GM21786 (cell line): ENCODE measurements around the gene BRD1.
"Not testable (repeated sequence)": the region's sequence is repeated elsewhere in the genome, so short reads cannot be mapped to it uniquely, and the experiment has no call there.

Experiments used
- ATAC-seq: cut with Tn5 transposase; IDR thresholded peaks from one replicate; pipeline ENCODE4 v1.9.1; 2021; ENCODE audit not compliant: unreplicated experiment

The BRD1 gene

DNA sequence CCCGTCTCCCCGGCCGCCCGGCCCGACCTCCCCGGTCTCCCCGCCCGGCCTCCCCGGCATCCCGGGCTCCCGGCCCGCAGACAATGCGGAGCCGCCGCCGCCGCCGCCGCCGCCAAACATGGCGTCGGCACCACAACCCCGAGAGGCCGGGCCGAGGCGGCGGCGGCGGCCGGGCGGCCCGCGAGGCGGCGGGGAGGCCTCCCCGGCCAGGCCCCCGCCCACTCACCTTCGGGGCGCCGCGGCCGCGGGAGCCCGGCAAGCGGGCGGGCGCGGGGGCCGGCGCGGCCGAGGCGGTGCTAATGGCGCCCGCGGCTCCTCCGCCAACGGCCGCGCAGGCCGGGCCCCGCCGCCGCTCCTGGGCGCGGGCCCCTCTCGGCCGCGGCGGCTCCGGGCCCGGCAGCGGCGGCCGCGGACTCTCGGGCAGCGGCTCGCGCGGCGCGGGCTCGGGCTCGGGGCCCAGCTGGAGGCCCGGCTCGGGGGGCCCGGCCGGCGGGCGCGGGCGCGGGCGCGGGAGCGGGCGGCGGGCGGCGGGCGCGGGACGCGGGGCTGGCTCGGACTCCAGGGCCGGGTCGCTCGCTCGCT, 311 bp downstream of the BRD1 start:
- ATAC-seq: no peak

DNA sequence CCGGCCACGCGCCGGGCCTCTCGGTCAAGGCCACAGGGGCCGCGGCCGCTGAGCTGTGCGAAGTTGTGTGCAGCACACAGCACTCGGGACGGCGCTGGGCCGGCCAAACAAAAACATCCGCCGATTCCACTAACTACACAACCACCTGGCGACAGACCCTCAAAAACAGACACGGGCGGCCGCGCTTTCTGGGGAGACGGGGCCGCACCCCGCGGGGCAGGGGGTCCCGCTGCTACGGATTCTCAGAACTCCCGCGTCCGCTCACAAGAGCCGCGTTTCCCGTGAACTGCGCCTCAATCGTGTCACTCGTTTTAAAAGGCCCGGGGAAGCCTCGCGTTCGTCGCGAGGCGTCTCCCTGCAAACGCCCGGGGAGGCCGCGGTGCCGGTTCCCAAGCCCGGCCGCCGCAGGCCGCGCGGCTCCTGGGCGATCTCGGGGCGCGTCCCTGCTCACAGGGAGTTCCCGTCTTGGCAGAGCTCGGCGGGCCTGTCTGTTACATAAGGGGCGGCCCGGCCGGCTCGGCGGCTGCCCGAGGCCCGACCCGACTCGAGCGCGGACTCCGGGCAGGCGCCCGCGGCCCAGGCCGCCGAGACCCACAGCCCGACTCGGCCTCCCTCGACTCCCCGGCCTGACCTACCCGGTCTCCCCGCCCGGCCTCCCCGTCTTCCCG, 936 bp downstream of the BRD1 start:
- no peak for ATAC-seq

DNA sequence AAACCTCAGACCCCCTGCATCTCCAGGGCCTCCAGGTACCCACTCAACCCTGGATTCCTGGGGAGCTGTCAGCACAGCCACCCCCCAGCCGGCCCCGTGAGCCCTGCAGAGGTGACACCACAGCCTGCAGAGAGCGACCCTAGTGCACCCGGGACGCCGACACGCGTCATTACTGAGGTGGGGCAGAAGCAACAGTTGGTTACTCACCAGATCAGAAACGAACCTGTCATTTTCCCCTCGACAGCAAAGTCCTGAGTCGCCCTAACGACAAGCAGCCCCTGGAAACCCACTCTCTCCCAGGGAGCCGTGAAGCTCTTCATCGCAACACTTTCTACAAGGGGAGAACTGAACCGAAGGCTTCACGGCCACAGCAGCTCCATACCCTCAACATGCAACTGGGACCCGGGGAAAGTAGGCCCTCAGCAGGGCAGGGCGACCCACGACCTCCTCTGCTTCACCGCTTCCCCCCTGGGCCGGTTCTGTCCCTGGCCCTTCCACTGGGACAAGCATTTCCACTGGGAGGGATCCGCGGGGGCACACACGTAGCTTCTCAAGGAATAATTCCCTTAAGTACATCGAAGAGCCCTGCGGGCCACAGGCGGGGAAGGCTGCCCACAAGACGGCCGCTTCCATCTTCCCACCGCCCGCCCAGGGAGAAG, 1.6 kb downstream of the BRD1 start:
- no peak for ATAC-seq

DNA sequence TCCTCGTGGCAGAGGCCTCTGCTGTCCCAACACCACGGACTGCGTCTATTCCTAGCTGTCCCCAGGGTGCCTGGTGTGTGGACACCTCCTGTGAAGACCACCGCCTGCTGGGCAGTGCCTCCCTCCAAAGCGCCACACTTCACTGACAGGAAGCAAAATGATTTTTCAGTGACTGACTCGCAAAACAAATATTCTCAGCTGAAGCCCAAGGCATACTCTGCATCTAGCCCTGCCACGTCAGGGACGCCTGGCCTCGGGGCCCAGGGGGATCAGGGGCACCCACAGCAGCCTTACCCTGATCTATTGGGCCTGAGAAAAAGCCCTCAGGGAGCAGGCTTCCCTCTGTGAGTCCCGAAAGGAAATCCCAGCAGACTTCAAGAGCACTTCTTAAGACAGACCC, 2.2 kb downstream of the BRD1 start:
- ATAC-seq: no peak

DNA sequence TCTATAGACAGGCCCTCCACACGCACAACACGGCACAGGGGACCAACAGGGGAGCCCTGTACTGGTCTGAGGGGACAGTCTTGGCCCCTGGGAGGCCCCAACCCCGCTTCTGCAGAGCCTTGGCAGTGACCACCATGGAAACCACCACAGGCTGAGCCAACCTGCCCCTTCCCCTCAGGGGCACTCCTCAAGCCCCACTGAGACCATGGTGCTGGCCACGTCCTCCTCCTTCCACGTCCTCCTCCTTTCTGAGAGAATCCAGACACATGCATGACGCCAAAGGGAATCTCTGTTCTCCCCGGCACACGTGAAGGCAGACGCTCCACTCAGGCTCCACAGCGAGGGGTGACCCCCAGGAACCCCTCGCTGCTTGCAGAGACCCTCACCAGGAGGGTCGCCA, 2.7 kb downstream of the BRD1 start:
- no peak for ATAC-seq

DNA sequence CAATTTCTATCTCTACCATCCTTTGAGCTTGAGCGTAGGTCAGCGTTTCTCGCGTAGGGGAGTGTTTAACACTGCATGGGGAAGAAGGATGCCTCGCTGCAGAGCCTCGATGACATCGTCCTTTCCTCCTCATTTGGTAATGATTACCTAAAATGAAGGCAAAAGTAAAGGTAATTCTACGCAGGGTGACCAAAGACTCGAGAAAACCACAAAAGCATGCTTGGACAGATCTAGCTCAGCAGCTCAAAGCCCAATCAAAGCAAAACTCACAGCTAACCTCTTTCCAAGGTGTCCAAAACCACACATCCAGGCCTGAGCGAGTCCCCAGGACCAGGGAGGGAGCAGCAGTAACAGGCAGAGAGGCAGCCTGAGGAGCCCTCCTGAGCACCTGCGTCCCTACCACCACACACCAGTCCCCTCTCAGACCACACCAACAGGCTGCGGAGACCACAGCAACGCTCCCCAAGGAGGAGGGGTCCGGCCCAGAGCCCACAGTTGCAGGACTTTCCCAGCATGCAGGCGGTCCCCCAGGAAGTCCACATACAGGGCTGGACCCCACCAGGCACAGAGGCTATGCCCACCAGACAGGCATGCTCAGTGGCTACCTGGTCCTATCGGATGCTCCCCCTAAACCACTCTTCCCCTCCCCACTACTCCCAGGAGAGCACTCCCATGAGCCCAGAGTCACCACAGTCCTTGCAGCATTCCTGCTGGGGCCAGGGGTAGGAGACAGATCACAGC, 3.3 kb downstream of the BRD1 start:
- no peak for ATAC-seq

DNA sequence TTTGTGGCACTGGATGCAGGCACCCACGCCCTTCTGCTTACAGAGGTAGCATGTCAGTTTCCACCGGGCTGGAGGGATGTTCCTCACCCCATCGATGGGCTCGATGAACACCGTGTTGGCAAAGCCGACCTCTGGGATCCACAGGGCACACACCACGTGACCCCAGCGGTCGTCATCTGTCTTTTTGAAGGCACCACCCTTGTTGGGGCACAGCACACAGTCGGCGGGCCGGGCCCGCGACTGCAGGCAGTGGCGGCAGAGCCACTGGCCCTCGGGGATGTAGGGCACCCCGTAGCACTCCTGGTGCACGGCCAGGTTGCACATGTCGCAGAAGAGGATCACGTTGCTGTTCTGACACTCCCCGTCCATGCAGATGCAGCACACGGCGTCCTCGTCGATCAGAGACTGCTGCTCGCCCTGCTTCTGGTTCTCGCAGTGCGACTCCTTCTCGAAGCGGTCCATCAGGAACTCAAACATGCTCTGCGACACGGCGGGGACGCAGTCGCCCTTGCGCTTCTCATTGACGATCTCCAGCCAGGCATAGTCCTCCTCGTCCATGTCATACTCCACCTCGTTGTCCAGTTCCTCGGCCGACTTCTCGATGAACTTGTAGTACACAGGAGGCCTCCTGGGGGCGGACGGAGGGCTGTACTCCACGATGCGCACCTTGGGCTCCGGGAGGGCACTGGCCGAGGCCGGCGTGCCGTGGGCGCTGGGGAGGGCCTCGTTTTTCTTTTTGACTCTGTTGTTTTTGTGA, 4.2 kb downstream of the BRD1 start:
- ATAC-seq: no peak

DNA sequence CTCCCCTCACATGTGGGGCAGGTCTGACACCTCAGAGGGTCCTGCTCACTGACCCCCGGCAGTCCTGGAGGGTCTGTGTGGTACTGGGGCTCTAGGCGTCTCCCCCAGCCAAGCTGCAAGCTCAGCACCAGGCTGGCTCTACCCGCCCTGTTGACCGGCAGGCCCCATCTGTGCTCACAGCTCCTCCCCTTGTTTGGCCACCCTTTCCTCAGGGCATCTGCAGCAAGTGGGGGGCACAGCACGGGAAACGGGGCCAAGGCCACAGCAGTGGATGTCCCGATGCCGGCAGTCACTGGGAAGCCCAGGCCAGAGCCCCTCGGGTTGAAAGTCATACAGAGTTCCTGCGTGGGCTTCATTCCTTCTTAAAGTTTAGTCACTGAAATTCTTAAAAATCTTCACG, 5.9 kb downstream of the BRD1 start:
- ATAC-seq: not testable (repeated sequence)

DNA sequence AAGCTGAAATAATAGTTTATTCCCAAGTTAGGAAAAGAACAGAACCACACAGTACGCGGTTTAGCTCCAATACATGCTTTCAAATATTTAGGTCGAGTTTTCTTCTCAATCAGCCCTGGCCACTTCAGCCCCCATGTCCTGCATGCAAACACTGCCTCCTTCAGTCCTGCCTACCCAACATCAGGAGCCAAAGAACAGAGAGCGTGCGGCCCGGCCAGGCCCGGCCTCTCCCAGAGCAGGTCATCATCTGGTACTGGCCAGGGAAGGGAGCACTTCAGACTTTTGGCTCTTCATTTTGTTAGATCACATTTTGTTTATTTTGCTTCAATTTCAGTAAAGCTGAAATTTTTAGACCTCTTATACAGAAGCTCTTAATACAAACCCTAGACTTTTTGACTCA, 6.7 kb downstream of the BRD1 start:
- no peak for ATAC-seq

DNA sequence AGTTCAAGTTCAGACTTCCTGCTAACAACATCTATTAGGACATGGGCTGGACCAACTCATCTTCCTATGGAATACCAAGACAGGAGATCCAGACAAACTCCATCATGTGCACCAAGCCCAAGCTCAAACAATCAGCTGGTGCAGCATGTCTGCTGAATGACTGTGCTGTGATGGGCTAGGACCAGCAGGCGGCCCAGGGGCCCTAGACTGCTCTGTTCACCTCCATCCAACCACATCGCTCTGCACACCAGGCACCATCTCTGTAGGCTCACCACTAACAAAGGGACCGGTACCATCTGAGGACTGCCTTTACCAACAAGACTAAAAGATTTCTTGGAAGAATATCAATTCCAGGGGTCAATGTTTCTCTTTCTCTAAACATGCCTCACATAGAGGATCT, 10.3 kb downstream of the BRD1 start:
- ATAC-seq: no peak

DNA sequence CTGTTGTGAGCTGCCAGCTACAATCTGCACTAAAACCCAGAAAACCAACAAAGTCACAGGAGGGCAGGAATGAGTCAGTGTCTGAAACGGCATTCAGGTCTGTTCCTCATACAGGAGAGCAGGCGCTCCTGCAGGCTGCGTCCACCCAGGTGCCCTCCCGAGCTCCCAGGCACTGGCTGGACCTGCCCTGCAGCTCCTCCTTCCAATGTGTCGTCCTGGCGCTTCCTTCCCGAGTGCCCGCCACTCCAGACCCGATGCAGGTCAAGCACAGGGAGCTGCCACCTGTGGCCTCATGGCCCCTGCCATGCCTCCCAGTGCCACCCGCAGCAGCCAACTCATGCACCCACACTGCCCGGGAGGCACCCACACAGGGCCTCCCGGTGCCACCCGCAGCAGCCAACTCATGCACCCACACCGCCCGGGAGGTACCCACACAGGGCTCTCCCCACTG, 12.0 kb downstream of the BRD1 start:
- ATAC-seq: no peak

DNA sequence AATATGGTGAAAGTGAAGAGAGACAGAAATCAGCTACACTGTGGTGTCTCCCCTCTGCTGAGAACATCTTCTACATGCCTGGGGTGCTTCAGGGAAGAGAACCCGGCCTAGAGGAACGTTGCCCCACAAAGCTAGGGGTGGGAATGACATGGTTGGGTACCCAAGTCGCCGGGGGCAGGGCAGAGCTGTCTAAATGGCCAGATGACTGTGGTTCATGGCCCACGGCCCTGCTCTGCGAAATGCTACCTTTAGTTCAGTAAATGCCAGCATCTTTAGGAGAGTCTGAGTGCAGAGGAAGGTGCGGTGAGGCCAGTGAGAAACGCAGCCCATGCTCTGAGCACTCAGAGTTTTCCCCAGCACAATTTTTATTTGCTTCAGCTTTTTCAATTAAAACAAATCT, 12.8 kb downstream of the BRD1 start:
- ATAC-seq: no peak

DNA sequence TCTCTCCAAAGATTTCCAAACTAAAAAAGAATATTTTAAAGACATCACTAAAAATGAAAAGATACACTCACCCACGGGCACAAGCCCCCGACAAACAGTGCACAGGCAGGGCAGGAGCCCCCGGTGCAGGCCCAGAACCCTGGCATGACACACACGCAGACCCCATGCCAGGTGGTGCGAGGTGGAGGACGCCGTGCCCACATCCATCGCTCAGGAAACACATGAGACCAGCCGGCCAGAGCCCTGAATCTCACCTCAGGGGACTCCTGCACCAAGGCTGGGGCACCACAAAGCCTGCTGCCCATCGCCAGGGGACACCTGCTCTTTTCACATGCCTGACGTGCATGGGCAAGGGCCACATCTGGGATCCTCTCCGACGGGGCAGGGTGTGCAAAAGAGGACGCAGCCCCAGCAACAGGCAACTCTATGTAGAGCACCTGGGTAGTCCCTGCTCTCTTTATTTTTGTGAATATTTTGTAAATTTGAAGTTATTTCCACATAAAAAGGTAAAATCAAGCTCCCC, 13.4 kb downstream of the BRD1 start:
- ATAC-seq: no peak

DNA sequence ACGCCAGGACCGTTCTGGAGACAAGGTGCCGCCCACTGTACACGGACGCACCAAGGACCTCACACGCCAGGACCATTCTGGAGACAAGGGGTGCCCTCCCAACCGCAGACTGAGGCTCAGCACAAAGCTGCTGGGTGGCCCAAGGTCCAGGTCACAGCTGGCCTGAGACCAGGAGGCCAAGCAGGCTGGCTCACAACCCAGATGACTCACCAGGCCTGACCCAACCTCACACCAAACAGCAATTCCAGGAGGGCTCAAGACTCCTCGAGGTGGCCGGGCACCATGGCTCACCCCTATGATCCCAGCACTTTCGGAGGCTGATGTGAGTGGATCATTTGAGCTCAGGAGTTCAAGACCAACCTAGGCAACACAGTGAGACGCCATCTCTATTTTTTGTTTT, 14.8 kb downstream of the BRD1 start:
- no peak for ATAC-seq

DNA sequence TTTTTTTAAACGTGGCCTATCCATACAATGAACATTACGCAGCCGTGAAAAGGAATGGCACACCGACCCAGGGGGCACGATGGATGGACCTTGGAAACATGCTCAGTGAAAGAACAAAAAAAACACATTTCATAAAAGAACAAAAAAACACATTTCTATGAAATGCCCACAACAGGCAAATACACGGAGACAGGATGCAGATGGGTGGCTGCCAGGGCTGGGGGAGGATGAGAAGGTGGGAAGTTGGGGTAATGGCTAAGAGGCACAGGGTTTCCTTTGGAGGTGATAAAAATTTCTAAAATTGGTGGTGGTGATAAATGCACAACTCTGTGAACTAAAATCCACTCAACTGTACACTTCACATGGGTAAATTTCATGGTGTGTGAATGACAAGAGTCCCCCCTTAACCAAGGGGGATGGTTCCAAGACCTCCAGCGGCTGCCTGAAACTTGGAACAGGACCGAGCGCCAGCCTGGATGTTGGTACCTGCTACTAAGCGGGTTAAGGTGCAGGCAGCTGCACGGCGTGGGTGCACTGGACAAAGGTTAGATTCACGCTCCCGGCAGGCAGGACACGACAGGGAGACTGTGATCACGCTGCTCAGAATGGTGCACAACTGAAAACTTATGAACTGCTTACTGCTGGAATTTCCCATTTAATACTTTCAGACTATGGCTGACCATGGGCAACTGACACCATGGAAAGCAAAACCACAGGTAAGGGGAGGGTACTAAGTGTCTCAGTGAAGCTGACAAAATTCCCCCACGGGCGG, 16.5 kb downstream of the BRD1 start:
- no peak for ATAC-seq

DNA sequence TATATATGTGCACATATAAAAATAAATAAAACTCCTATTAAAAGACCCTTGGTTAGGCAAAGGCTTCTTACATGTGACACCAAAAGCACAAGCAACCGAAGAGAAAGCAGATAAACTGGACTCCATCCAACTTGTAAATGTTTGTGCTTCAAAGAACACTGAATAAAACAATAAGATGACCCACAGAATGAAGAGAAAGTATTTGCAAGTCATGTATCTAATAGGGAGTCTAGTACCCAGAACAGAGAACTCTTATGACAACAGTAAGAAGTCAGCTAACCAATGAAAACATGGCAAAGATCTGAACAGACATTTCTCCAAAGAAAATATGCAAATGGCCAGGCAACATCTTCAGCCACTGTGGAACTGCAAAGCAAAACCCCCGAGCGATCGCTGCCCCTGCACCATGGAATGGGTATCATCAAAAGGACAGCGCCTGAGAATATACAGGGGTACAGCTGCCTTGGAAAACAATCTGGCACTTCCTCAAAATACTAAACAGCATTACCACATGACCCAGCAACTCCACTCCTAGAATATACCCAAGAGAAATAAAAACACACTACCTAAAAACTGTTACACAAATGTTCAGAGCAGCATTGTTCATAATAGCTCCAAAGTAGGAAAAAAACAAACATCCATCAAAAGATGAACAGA, 17.2 kb downstream of the BRD1 start:
- ATAC-seq: no peak

DNA sequence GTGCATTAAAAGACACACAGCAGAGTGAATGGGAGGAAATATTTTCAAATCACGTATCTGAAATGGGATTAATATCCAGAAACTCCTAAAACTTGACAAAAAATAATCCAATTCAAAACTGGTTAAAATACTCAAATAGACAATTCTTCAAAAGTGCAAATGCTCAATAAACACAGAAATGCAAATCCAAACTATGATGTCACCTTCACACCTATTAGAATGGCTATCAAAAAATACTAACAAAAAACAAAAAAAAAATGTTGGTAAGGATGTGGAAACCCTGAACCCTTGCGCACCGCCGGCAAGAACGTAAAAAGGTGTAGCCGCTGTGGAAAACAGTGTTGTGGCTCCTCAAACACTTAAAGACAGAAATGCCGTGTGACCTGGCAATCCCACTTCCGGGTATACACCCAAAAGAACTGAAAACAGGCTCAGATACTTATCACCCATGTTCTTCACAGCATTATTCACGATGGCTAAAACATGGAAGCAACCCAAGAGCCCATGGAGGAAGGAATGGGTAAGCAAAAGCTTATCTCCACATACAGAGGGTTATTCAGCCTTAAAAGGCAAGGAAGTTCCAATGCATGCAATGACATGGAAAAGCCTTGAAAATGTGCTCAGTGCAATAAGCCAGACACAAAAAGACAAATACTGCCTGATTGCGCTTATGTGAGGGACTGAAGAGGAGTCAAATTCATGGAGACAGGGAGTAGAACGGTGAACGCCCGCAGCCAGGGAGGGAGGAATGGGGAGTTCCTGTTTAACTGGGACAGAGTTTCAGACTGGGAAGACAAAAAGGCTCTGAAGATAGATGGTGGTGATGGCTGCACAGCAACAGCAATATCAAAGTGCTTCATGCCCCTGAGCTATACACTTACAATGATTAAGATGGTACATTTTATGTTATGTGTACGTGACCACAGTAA, 19.6 kb downstream of the BRD1 start:
- no peak for ATAC-seq

DNA sequence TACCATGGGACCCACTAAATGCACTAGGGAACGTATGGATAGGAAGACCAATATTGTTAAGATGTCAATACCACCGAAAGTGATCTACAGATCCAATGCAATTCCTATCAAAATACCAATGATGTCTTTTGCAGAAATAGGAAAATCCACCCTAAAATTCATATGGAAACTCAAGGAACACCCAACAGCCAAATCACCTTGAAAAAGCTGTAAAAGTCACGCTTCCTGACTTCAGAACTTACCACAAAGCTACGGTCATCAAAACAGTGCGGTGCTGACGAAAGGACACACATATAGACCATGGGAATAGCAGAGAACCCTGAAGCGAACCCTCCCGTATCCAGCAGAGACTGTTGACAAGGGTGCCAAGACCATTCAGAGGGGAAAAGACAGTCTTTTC, 20.5 kb downstream of the BRD1 start:
- no peak for ATAC-seq
